Urinary bladder (tissue), 4 donors: ENCODE data around the gene MBD3. TPM values are rescaled to one million over a fixed set of nuclear protein-coding genes. Genes with fewer than 3 reads are reported as not detected.
A peak's percentile ranks its signal among the peaks of the same experiment; 100 is the strongest.

Experiments used
- DNase-seq: peaks from one replicate; pipeline ENCODE4 v3.0.0-alpha.2; 2015; ENCODE audit errors: extremely low spot score
- H3K27ac ChIP-seq: one replicate; pipeline ENCODE4 v1.5.1; 2013; ENCODE audit warnings: low read depth, mild to moderate bottlenecking, moderate library complexity
- H3K36me3 ChIP-seq: one replicate; pipeline ENCODE4 v1.6.1; 2013; ENCODE audit warnings: mild to moderate bottlenecking, moderate library complexity; ENCODE audit not compliant: insufficient read depth
- H3K4me1 ChIP-seq: one replicate; pipeline ENCODE4 v1.6.1; 2013; ENCODE audit warnings: mild to moderate bottlenecking, moderate library complexity; ENCODE audit not compliant: insufficient read depth
- H3K4me3 ChIP-seq: one replicate; pipeline ENCODE4 v1.5.1; 2013; ENCODE audit warnings: low read depth, low read length
- WGBS: extraction: QIAGEN DNeasy Blood & Tissue Kit; methylation state at CpG from one replicate; pipeline ENCODE4 v1.1.7; 2013; 5-methylcytosine and 5-hydroxymethylcytosine counted together
- polyA plus RNA-seq: library from polyadenylated mRNA; stranded (reverse); fragments of 200-250 nt; gene quantifications from one replicate; pipeline ENCODE4 v1.2.3, GENCODE V29; 2013
- total RNA-seq: library from RNA; depleted of rRNA; stranded (reverse); fragments of >200 nt; gene quantifications from one replicate; pipeline ENCODE4 v1.2.3, GENCODE V29; 2014
- donor health status: healthy with polysubstance abuse.
- donor health status: healthy.

MBD3 gene
- total and polyA plus RNA-seq, 2 donors: 32.5 to 76.4 TPM

DNA sequence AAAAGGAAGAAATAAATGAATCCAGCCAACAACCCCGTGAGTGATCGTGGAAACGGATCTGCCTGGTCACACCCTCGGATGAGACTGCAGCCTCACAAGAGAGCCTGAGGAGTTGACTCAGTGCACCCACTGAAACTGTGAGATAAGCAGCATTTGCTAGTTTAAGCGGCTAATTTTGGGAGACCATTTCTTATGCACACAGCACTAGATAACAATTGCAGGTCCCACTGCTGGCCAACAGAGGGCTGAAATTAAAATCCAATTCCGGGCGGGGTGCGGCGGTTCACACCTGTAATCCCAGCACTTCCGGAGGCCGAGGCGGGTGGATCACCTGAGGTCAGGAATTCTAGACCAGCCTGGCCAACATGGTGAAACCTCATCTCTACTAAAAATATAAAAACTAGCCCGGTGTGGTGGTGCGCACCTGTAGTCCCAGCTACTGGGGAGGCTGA is 9.0 kb upstream of the MBD3 start:
- Histone ChIP-seq H3K27ac (no peak overlapping the region), H3K4me3 (no peak overlapping the region), H3K4me1 (no peaks in the 10 kb centered on the region), H3K36me3 (peaks cover 3% of the 10 kb centered on the region)
- DNase-seq: no peak
- 96% methylated on average over 14 of the region's 14 CpGs for WGBS

- no peak overlapping the region for H3K4me3 ChIP-seq
- peaks cover 3% of the 10 kb centered on the region for H3K36me3 ChIP-seq
- no peak overlapping the region for H3K27ac ChIP-seq
- no peak for DNase-seq
- WGBS: 96% methylated on average over 15 of the region's 15 CpGs
- H3K4me1 ChIP-seq: no peaks in the 10 kb centered on the region
These were observed 6.8 kb upstream of the MBD3 start for GRCh38 chr19:1599460-1599846.

DNA sequence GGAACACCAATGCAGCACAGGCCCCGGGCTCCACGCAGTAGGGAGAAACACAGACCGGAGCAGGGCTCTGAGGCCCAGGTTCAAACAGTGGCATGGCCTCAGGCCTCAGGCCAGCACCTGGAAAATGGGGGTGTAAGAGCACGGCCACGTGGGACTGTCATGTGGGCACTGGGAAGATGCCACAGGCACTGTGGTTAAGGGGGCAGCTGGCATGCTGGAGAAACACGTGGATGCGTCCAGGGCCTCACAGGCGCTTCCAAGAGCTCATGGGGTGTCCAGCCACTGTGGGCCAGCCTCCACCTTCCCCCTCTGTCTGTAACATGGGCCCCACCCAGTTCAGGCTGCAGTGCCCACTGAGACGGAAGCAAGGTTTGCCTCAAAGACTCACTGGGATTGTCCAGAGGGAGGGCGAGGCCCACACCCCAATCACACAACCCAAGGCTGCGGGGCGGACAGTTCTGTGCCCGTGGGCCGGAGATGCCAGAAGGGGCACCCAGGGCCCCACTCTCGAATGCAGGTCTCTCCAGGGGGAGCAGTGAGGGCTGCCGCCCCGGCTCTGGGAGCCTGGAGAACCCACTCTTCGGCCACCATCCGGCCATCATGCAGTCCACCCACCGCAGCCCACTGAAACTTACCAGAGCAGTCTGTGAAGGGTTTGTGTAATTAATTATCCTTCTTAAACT is 6.3 kb upstream of the MBD3 start:
- peaks cover 3% of the 10 kb centered on the region for H3K36me3 ChIP-seq
- H3K4me1 ChIP-seq: no peaks in the 10 kb centered on the region
- no peak overlapping the region for H3K4me3 ChIP-seq
- DNase-seq: no peak
- 91% methylated on average over 20 of the region's 20 CpGs for WGBS
- no peak overlapping the region for H3K27ac ChIP-seq

GRCh38 chr19:1593501-1593772 is 772 bp upstream of the MBD3 start:
- DNase-seq: no peak
- WGBS: 46% methylated on average over 10 of the region's 10 CpGs
- H3K4me3 ChIP-seq: no peak overlapping the region
- H3K4me1 ChIP-seq: no peaks in the 10 kb centered on the region
- peaks cover 3% of the 10 kb centered on the region for H3K36me3 ChIP-seq
- H3K27ac ChIP-seq: no peak overlapping the region

- no peaks in the 10 kb centered on the region for H3K36me3 ChIP-seq
- H3K4me3 ChIP-seq: peak overlapping the region; percentile 75
- H3K4me1 ChIP-seq: no peaks in the 10 kb centered on the region
- peak overlapping the region; percentile 95 for H3K27ac ChIP-seq
- DNase-seq: peak; percentile 60
- under 1% methylated on average over 94 of the region's 94 CpGs for WGBS
These were observed 476 bp downstream of the MBD3 start for GRCh38 chr19:1592024-1592754.

DNA sequence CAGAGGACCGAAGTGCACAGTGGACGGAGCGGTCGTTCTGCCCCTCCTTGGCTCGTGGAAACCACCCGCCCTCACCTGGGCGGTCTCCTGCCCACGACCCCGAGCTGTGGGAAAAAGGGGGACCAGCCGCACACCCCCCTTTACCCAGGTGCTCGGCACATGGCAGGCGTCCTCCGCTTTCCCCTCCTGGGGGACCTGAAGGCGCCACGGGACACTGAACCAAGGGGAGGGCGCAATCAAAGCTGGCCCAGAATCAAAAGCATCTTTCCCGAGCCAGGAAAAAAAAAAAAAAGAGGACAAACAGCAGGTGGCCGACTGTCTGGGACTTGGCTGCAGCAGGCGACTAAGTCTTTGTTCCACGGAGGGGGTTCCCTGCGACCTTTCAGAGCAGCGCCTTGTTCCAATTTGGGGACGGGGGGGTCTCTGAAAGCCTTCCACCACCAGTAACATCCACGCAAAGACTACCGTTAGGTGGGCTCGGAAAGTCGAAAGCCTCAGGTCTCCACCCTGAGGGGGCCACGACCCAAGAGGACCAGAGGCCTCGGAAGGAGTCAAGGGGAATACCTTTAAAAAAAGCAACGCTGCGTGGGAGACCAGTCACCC is 1.1 kb downstream of the MBD3 start:
- no peaks in the 10 kb centered on the region for H3K36me3 ChIP-seq
- peak overlapping the region; percentile 76 for H3K27ac ChIP-seq
- H3K4me1 ChIP-seq: no peaks in the 10 kb centered on the region
- DNase-seq: no peak
- peak overlapping the region; percentile 75 for H3K4me3 ChIP-seq
- WGBS: 3% methylated on average over 31 of the region's 31 CpGs

DNA sequence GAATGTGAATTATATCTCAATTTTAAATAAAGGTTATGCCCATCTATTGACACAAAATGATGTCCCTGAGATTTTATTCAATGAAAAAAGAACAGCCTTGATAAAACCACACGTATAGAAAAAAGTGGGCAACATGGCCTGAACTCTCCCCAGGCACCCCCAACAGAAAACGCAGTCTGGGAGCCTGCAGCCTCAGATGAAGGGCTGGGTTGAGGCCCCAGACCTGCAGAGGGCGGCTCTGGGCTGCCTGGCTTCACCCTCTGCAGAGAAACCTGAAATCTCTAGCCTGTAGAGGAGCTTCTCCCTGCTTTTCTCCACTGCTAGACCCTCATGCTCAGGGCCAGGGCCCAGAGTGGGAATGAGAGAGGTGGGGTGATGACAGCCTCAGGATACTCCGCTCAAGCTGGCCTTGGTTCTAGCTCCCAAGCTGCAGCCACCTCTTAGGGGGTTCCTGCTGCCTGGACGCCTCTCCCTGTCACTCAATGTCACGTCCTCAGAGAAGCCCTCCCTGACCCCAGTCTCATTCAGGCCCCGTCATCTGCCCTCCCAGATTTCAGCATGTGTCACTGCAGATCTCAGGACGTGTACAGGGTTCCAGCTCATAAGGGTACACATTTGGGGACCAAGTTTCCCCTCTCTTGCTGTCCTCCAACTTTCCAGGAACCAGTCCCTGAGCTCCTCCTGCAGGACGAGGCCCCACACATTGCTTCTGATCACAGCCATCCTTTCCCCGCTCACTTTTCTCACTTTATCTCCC is 1.8 kb downstream of the MBD3 start:
- no peaks in the 10 kb centered on the region for H3K36me3 ChIP-seq
- DNase-seq: no peak
- H3K27ac ChIP-seq: no peak overlapping the region
- no peaks in the 10 kb centered on the region for H3K4me1 ChIP-seq
- WGBS: 27% methylated on average over 10 of the region's 10 CpGs
- H3K4me3 ChIP-seq: peak overlapping the region; percentile 75

DNA sequence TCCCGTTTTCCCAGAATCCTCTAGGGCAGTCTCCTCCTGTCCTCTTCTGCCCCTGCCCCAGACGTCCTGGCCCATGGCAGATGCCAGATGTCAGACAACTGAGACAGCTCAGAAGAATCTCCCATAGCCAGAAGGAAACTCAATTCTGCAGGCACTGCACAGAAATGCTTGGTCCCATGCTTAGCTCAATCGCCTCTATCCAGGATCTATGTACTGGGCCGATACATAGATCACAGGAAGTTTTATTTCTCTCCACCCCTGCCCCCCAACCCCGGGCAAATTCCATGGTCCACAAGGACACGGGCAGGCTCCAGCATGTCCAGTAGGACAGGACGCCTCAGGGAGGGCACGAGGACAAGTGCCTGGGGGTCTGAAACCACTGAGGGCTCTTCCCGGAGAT is 4.8 kb downstream of the MBD3 start:
- Histone ChIP-seq H3K4me1 (no peaks in the 10 kb centered on the region), H3K36me3 (no peaks in the 10 kb centered on the region), H3K4me3 (no peak overlapping the region), H3K27ac (no peak overlapping the region)
- 69% methylated on average over 9 of the region's 9 CpGs for WGBS
- DNase-seq: no peak

GRCh38 chr19:1585243-1585580 is 7.5 kb downstream of the MBD3 start:
- H3K36me3 ChIP-seq: no peaks in the 10 kb centered on the region
- no peaks in the 10 kb centered on the region for H3K4me1 ChIP-seq
- WGBS: 78% methylated on average over 13 of the region's 13 CpGs
- DNase-seq: no peak
- H3K4me3 ChIP-seq: no peak overlapping the region
- H3K27ac ChIP-seq: no peak overlapping the region

DNA sequence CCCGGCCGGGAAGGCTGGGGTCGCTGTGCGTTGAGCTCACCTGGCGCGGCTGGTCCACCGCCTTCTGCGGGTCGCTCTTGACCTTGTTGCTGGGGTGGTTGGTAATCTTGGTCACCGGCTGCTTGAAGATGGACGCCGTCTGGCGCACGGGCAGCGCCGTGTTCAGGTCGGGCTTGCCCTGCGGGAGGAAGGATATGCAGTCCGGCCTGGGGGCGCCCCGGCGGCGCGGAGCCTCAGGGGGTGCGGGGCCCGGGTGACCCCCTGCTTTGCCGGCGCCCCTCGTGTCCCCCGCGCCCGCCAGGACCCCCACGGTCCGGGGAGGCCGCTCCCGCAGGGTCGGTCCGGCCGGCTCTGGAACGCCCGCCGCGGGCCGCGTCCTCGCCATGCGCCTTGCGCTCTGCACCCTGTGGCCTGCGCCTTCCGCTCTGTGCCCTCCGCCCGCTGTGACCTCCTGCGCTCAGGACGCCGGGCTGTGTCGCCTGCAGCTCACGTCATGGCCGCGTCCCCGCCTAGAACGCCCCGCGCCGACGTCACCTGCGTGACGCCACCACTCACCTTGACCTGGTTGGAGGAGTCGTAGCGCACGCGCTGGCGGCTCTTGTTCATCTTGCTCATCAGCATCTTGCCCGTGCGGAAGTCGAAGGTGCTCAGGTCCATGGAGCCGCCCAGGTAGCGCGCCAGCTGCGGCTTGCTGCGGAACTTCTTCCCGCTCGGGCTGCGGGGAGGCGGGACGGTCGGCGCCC is 8.0 kb downstream of the MBD3 start:
- WGBS: 80% methylated on average over 87 of the region's 87 CpGs
- Histone ChIP-seq H3K4me3 (no peak overlapping the region), H3K36me3 (peaks cover 2% of the 10 kb centered on the region), H3K27ac (no peak overlapping the region), H3K4me1 (no peaks in the 10 kb centered on the region)
- DNase-seq: no peak

DNA sequence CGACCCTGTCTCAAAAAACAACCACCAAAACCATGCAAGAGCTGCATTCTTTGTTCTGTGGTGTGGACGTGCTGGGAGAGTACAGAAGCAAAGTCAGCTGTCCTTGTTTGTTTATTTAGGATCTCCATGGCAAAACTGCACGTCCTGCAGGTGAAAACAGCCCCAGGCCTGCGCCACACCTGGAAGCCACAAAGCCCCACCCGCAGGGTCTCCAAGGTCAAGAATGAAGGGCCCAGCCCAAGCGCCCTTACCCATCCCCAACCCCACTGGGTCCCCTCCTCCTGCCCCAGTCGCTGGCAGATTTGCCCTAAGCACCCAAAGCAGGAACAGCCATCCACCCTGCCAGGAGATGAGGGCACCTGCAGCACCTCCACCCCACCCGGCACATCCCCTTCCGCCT is 10.5 kb downstream of the MBD3 start:
- DNase-seq: no peak
- no peak overlapping the region for H3K27ac ChIP-seq
- H3K4me3 ChIP-seq: no peak overlapping the region
- WGBS: 89% methylated on average over 9 of the region's 9 CpGs
- H3K4me1 ChIP-seq: no peaks in the 10 kb centered on the region
- H3K36me3 ChIP-seq: peaks cover 9% of the 10 kb centered on the region

DNA sequence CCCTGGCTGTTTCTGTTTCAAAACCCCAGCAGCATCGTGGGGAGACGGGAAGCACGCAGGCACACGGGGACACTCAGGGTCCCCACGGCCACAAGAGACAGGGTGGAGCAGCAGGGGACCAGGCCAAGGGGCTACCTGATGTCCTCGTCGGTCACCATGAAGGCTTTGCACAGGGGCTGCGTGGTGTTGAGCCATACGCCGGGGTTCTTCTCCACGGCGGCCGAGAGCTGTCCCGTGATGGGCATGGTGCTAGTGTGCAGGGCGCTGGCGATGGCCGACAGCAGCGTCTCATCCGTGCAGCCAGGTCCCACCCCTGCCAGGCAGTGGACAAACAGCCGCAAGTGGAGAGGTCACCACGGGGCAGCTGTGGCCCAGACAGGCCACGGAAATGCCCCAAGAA is 11.7 kb downstream of the MBD3 start:
- Histone ChIP-seq H3K36me3 (peaks cover 9% of the 10 kb centered on the region), H3K27ac (no peak overlapping the region), H3K4me1 (no peaks in the 10 kb centered on the region), H3K4me3 (no peak overlapping the region)
- WGBS: 95% methylated on average over 22 of the region's 22 CpGs
- no peak for DNase-seq

- no peak overlapping the region for H3K4me3 ChIP-seq
- peaks cover 9% of the 10 kb centered on the region for H3K36me3 ChIP-seq
- no peak for DNase-seq
- no peaks in the 10 kb centered on the region for H3K4me1 ChIP-seq
- no peak overlapping the region for H3K27ac ChIP-seq
- WGBS: 88% methylated on average over 20 of the region's 20 CpGs
These were observed 12.3 kb downstream of the MBD3 start for GRCh38 chr19:1580382-1580781.
